WTC11 (cell line): Measurements from ENCODE around the gene CFAP77. TPM values are rescaled to one million over a fixed set of nuclear protein-coding genes. Genes with fewer than 3 reads are reported as not detected.

Source experiments
- ATAC-seq: fragments of 200-7000 bp; cut with Tn5 transposase; 2 replicates; pipeline ENCODE4 v1.10.0; 2021; ENCODE audit warnings: mild to moderate bottlenecking, moderate library complexity
- CTCF ChIA-PET: fragments of 300-600 bp; sonication (Branson Sonifier 250); formaldehyde crosslinking; loops from one replicate; lab custom pipeline; 2021; ENCODE audit warnings: antibody characterized with exemption; lab: Charles Lee
- POLR2A ChIA-PET: fragments of 350-600 bp; sonication (Branson Sonifier 250); formaldehyde crosslinking; loops from one replicate; lab custom pipeline; 2021; ENCODE audit warnings: antibody characterized with exemption; lab: Charles Lee
- DNase-seq: peaks from one replicate; pipeline ENCODE4 v3.0.0; 2021; ENCODE audit warnings: low spot score
- H3K27ac Mint-ChIP-seq: 2 replicates; pipeline ENCODE4 v1.8.0; 2021; ENCODE audit warnings: mixed read lengths
- H3K27me3 Mint-ChIP-seq: 2 replicates; pipeline ENCODE4 v1.8.0; 2021; ENCODE audit warnings: low read depth, mild to moderate bottlenecking, moderate library complexity, mixed read lengths
- H3K36me3 Mint-ChIP-seq: 2 replicates; pipeline ENCODE4 v1.8.0; 2021; ENCODE audit warnings: mixed read lengths
- H3K4me1 Mint-ChIP-seq: 2 replicates; pipeline ENCODE4 v1.8.0; 2022; ENCODE audit warnings: mixed read lengths
- H3K4me3 Mint-ChIP-seq: 2 replicates; pipeline ENCODE4 v1.8.0; 2021; ENCODE audit warnings: mild to moderate bottlenecking, moderate library complexity, mixed read lengths
- H3K9me3 Mint-ChIP-seq: 2 replicates; pipeline ENCODE4 v1.8.0; 2021; ENCODE audit warnings: mixed read lengths
- AR ChIP-seq: fragments of 250-450 bp; sonication (Bioruptor Pico); IDR thresholded peaks from 2 replicates; pipeline ENCODE4 v1.9.0; 2021; ENCODE audit warnings: mild to moderate bottlenecking
- ARID4B ChIP-seq: sonication (generic); formaldehyde crosslinking; IDR thresholded peaks from 2 replicates; pipeline ENCODE4 v1.8.0; 2023; ENCODE audit warnings: missing genetic modification reagents, mild to moderate bottlenecking, borderline replicate concordance
- EMX1 ChIP-seq: fragments of 250-450 bp; sonication (Bioruptor Pico); IDR thresholded peaks from 2 replicates; pipeline ENCODE4 v1.8.0; 2021; ENCODE audit warnings: mild to moderate bottlenecking
- IRF2 ChIP-seq: sonication (generic); formaldehyde crosslinking; IDR thresholded peaks from 2 replicates; pipeline ENCODE4 v1.8.0; 2022; ENCODE audit warnings: low read depth, missing genetic modification reagents, borderline replicate concordance
- MLX ChIP-seq: sonication (generic); formaldehyde crosslinking; IDR thresholded peaks from 2 replicates; pipeline ENCODE4 v1.8.1; 2023; ENCODE audit warnings: mild to moderate bottlenecking, missing genetic modification reagents, moderate library complexity
- MXD4 ChIP-seq: fragments of 250-450 bp; sonication (Bioruptor Pico); IDR thresholded peaks from 2 replicates; pipeline ENCODE4 v1.8.0; 2021; ENCODE audit warnings: mild to moderate bottlenecking, moderate library complexity, borderline replicate concordance
- NFATC4 ChIP-seq: fragments of 250-450 bp; sonication (Bioruptor Pico); IDR thresholded peaks from 2 replicates; pipeline ENCODE4 v1.9.0; 2021; ENCODE audit warnings: mild to moderate bottlenecking
- NR1H2 ChIP-seq: sonication (generic); formaldehyde crosslinking; IDR thresholded peaks from 2 replicates; pipeline ENCODE4 v1.9.0; 2021; ENCODE audit warnings: mild to moderate bottlenecking, moderate library complexity, missing genetic modification reagents
- NR3C1 ChIP-seq: sonication (generic); formaldehyde crosslinking; conservative IDR thresholded peaks from 2 replicates; pipeline ENCODE4 v1.8.1; 2023; ENCODE audit warnings: low read depth, mild to moderate bottlenecking, missing genetic modification reagents
- OVOL2 ChIP-seq: fragments of 250-450 bp; sonication (Bioruptor Pico); IDR thresholded peaks from 2 replicates; pipeline ENCODE4 v1.9.0; 2021; ENCODE audit warnings: mild to moderate bottlenecking, borderline replicate concordance
- RELA ChIP-seq: sonication (generic); formaldehyde crosslinking; IDR thresholded peaks from 2 replicates; pipeline ENCODE4 v1.8.1; 2022; ENCODE audit warnings: missing genetic modification reagents, mild to moderate bottlenecking, borderline replicate concordance
- SMAD4 ChIP-seq: sonication (generic); formaldehyde crosslinking; IDR thresholded peaks from 2 replicates; pipeline ENCODE4 v1.8.0; 2022; ENCODE audit warnings: mild to moderate bottlenecking, missing genetic modification reagents
- SP1 ChIP-seq: sonication (generic); formaldehyde crosslinking; conservative IDR thresholded peaks from 2 replicates; pipeline ENCODE4 v1.8.1; 2022; ENCODE audit warnings: missing genetic modification reagents
- TCF7 ChIP-seq: sonication (generic); formaldehyde crosslinking; IDR thresholded peaks from 2 replicates; pipeline ENCODE4 v1.8.0; 2022; ENCODE audit warnings: mild to moderate bottlenecking, low read depth, missing genetic modification reagents, moderate library complexity
- USF1 ChIP-seq: sonication (generic); formaldehyde crosslinking; IDR thresholded peaks from 2 replicates; pipeline ENCODE4 v1.8.0; 2022; ENCODE audit warnings: mild to moderate bottlenecking, missing genetic modification reagents
- USF2 ChIP-seq: sonication (generic); formaldehyde crosslinking; IDR thresholded peaks from 2 replicates; pipeline ENCODE4 v1.8.1; 2023; ENCODE audit warnings: mild to moderate bottlenecking, missing genetic modification reagents, moderate library complexity
- ZNF232 ChIP-seq: sonication (generic); formaldehyde crosslinking; IDR thresholded peaks from 2 replicates; pipeline ENCODE4 v1.8.0; 2022; ENCODE audit warnings: mild to moderate bottlenecking, missing genetic modification reagents
- ZNF263 ChIP-seq: sonication (generic); formaldehyde crosslinking; IDR thresholded peaks from 2 replicates; pipeline ENCODE4 v1.8.1; 2022; ENCODE audit warnings: low read depth, mild to moderate bottlenecking, moderate library complexity, missing genetic modification reagents
- ZNF532 ChIP-seq: fragments of 250-450 bp; sonication (Bioruptor Pico); IDR thresholded peaks from 2 replicates; pipeline ENCODE4 v1.9.0; 2021; ENCODE audit warnings: mild to moderate bottlenecking, borderline replicate concordance
- ZNF671 ChIP-seq: fragments of 250-450 bp; sonication (Bioruptor Pico); IDR thresholded peaks from 2 replicates; pipeline ENCODE4 v1.8.0; 2021; ENCODE audit warnings: mild to moderate bottlenecking
- total RNA-seq: library from RNA; stranded (reverse); gene quantifications from 3 replicates; pipeline ENCODE4 v1.2.3, GENCODE V29; 2021

CFAP77 gene
- total RNA-seq, 1 experiment from 2014 or later: 1.2 TPM

- POLR2A ChIA-PET: no interaction called here
- Mint-ChIP-seq H3K9me3 (no peaks in the 10 kb centered on the region), H3K4me3 (no peak overlapping the region), H3K4me1 (no peaks in the 10 kb centered on the region), H3K27ac (no peak overlapping the region), H3K27me3 (no peaks in the 10 kb centered on the region), H3K36me3 (no peaks in the 10 kb centered on the region)
- DNase-seq (no peak), ATAC-seq (no peak)
- CTCF ChIA-PET: no interaction called here
- no peak for TF ChIP-seq SP1 (CRISPR knock-in tag)
- no peak for TF ChIP-seq ARID4B (CRISPR knock-in tag)
- TF ChIP-seq NFATC4: no peak
- no peak for TF ChIP-seq NR3C1 (CRISPR knock-in tag)
- TF ChIP-seq NR1H2 (CRISPR knock-in tag): no peak
- no peak for TF ChIP-seq MLX (CRISPR knock-in tag)
- no peak for TF ChIP-seq ZNF671 (CRISPR knock-in tag)
- no peak for TF ChIP-seq AR (CRISPR knock-in tag)
- TF ChIP-seq ZNF532 (CRISPR knock-in tag): no peak
- TF ChIP-seq OVOL2 (CRISPR knock-in tag): no peak
- no peak for TF ChIP-seq ZNF263 (CRISPR knock-in tag)
- no peak for TF ChIP-seq EMX1 (CRISPR knock-in tag)
- no peak for TF ChIP-seq USF1 (CRISPR knock-in tag)
- TF ChIP-seq USF2: no peak
- TF ChIP-seq MXD4 (CRISPR knock-in tag): no peak
- no peak for TF ChIP-seq ZNF232
- TF ChIP-seq IRF2: no peak
- TF ChIP-seq SMAD4: no peak
- no peak for TF ChIP-seq TCF7 (CRISPR knock-in tag)
- TF ChIP-seq RELA (CRISPR knock-in tag): no peak
These were observed 43.5 kb upstream of the CFAP77 start for GRCh38 chr9:132366481-132366880.
